ENCODE results near the gene IL12RB2. TPM values are rescaled to one million over a fixed set of nuclear protein-coding genes. Genes with fewer than 3 reads are reported as not detected.
A peak's percentile ranks its signal among the peaks of the same experiment; 100 is the strongest.

IL12RB2 gene
- total RNA-seq, 2 experiments from 2014 or later = 86.9 to 90.7 TPM

- peaks cover 64% of the 10 kb centered on the region for H3K36me3 Mint-ChIP-seq
- no peaks in the 10 kb centered on the region for H3K27me3 Mint-ChIP-seq
- ChIA-PET CTCF (interaction anchor here (0.9 to 2.0 kb wide), 4 partner anchors 14 to 137 kb away, joined by 3 to 7 read pairs (median 4); no protein-coding TSS in a partner anchor), POLR2A (interaction anchor here (0.8 to 2.4 kb wide), 6 partner anchors 12 to 179 kb away, joined by 3 to 14 read pairs (median 4); partner anchors contain the start of gene SERBP1)
- DNase-seq = peak; percentile 82
- no peak overlapping the region for H3K4me3 Mint-ChIP-seq
- no peaks in the 10 kb centered on the region for H3K9me3 Mint-ChIP-seq
- peaks cover 41% of the 10 kb centered on the region for H3K4me1 Mint-ChIP-seq (ENCODE audit: low read depth)
- intact Hi-C loops (cut with micrococcal nuclease) = loop anchor here (1.0 to 5.0 kb wide), 3 partner anchors 8 to 47 kb away; no protein-coding TSS in a partner anchor
- H3K27ac Mint-ChIP-seq = peak overlapping the region; percentile 59
These were observed 43.1 kb downstream of the IL12RB2 start for GRCh38 chr1:67350783-67351182.

- Mint-ChIP-seq H3K27me3 (no peaks in the 10 kb centered on the region), H3K4me3 (no peak overlapping the region), H3K4me1 (ENCODE audit: low read depth) (peaks cover 52% of the 10 kb centered on the region), H3K36me3 (peaks cover 69% of the 10 kb centered on the region), H3K9me3 (no peaks in the 10 kb centered on the region), H3K27ac (no peak overlapping the region)
- intact Hi-C loops (cut with micrococcal nuclease) = loop anchor here (5.0 kb wide), 1 partner anchor 45 kb away; no protein-coding TSS in a partner anchor
- ChIA-PET CTCF (no interaction called here), POLR2A (no interaction called here)
- no peak for DNase-seq
These were observed 44.5 kb downstream of the IL12RB2 start for GRCh38 chr1:67352211-67352610.

GRCh38 chr1:67355745-67356424 is 48.2 kb downstream of the IL12RB2 start:
- ChIA-PET POLR2A (interaction anchor here (0.8 to 1.6 kb wide), 5 partner anchors 16 to 74 kb away, joined by 3 to 7 read pairs (median 3); partner anchors contain the start of gene SERBP1), CTCF (interaction anchor here (0.9 to 1.5 kb wide), 4 partner anchors 16 to 145 kb away, joined by 3 to 4 read pairs (median 4); no protein-coding TSS in a partner anchor)
- Mint-ChIP-seq H3K36me3 (peaks cover 61% of the 10 kb centered on the region), H3K27me3 (no peaks in the 10 kb centered on the region), H3K4me3 (no peak overlapping the region), H3K27ac (peak overlapping the region; percentile 57), H3K9me3 (no peaks in the 10 kb centered on the region), H3K4me1 (ENCODE audit: low read depth) (peaks cover 36% of the 10 kb centered on the region)
- DNase-seq = no peak
- intact Hi-C loops (cut with micrococcal nuclease) = no loop called here

- CTCF ChIA-PET = interaction anchor here (1.0 kb wide), 1 partner anchor 141 kb away, joined by 3 read pairs; no protein-coding TSS in a partner anchor
- Mint-ChIP-seq H3K4me1 (ENCODE audit: low read depth) (peaks cover 33% of the 10 kb centered on the region), H3K36me3 (peaks cover 46% of the 10 kb centered on the region), H3K4me3 (no peak overlapping the region), H3K9me3 (no peaks in the 10 kb centered on the region), H3K27me3 (no peaks in the 10 kb centered on the region), H3K27ac (no peak overlapping the region)
- POLR2A ChIA-PET = no interaction called here
- no peak for DNase-seq
- intact Hi-C loops (cut with micrococcal nuclease) = no loop called here
These were observed 51.9 kb downstream of the IL12RB2 start for GRCh38 chr1:67359592-67359991.

GRCh38 chr1:67361641-67362040 is 54.0 kb downstream of the IL12RB2 start:
- Mint-ChIP-seq H3K27me3 (no peaks in the 10 kb centered on the region), H3K4me3 (no peak overlapping the region), H3K4me1 (ENCODE audit: low read depth) (peaks cover 27% of the 10 kb centered on the region), H3K36me3 (peaks cover 37% of the 10 kb centered on the region), H3K9me3 (no peaks in the 10 kb centered on the region), H3K27ac (no peak overlapping the region)
- POLR2A ChIA-PET = no interaction called here
- no peak for DNase-seq
- intact Hi-C loops (cut with micrococcal nuclease) = no loop called here
- CTCF ChIA-PET = no interaction called here

DNA sequence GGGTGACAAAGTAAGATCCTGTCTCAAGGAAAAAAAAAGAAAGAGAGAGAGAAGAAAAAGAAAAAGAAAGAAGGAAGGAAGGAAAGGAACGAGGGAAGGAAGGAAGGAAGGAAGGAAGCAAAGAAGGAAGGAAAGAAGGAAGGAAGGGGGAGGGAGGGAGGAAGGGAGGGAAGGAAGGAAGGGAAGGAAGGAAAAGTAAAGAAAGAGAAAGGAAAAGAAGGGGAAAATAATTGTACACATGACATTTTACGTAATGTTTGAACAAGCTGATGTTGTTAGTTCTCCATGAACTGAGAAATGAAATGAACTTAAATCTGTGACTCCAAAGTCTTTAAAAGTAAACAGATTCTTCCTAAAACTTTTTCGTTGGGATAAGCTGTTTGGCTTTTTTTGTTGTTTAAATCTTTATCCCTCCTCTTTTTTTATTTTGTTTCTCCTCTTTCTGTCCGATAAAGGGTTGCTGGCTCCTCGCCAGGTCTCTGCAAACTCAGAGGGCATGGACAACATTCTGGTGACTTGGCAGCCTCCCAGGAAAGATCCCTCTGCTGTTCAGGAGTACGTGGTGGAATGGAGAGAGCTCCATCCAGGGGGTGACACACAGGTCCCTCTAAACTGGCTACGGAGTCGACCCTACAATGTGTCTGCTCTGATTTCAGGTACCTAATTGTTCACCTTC is 59.8 kb downstream of the IL12RB2 start:
- Mint-ChIP-seq H3K9me3 (no peaks in the 10 kb centered on the region), H3K4me1 (ENCODE audit: low read depth) (peaks cover 13% of the 10 kb centered on the region), H3K27ac (no peak overlapping the region), H3K4me3 (no peak overlapping the region), H3K27me3 (no peaks in the 10 kb centered on the region), H3K36me3 (peaks cover 40% of the 10 kb centered on the region)
- intact Hi-C loops (cut with micrococcal nuclease) = no loop called here
- ChIA-PET POLR2A (no interaction called here), CTCF (no interaction called here)
- no peak for DNase-seq

DNA sequence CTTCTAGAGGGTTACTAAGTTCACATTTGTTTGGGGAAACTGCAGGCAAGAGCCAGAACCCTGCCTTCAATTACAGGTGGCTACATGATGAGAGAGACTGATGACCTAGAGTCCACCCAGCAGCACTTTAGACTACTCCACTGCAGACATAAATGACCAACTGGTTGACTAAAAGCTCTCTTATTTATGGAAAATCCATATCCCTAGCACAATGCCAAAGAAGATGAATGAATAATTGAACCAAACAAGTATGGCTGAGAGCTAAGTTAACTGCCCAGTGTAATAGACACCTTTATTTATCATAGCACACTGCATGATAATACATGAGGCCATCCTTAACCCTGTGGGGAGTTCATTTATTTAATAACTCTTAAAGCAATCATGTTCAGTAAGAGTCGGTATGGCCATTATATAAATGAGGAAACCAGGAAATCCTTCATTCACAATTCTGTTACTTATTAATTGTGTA is 60.4 kb downstream of the IL12RB2 start:
- DNase-seq = no peak
- H3K4me1 Mint-ChIP-seq (ENCODE audit: low read depth) = peaks cover 13% of the 10 kb centered on the region
- no peaks in the 10 kb centered on the region for H3K9me3 Mint-ChIP-seq
- peaks cover 42% of the 10 kb centered on the region for H3K36me3 Mint-ChIP-seq
- H3K27me3 Mint-ChIP-seq = no peaks in the 10 kb centered on the region
- CTCF ChIA-PET = no interaction called here
- intact Hi-C loops (cut with micrococcal nuclease) = no loop called here
- H3K27ac Mint-ChIP-seq = no peak overlapping the region
- POLR2A ChIA-PET = no interaction called here
- H3K4me3 Mint-ChIP-seq = no peak overlapping the region

DNA sequence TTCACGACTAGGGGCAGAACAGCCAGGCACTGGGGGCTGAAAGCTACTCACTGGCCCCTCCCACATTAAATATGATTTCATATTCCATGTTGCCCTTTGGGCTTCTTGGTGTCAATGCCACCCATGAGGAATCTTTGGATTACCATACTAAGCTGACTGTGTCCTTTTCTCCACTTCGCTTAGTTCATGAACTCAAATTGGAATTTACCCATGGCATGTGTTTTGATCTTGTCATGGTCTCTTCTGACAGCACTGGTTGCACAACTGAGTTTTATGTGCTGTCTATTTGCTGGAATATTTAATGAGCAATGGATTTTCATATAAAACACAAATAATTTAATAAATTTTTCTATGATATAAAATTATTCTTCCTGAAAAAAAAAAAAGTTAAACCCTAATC is 63.4 kb downstream of the IL12RB2 start:
- Mint-ChIP-seq H3K27me3 (no peaks in the 10 kb centered on the region), H3K4me1 (ENCODE audit: low read depth) (no peaks in the 10 kb centered on the region), H3K9me3 (no peaks in the 10 kb centered on the region), H3K27ac (no peak overlapping the region), H3K36me3 (peaks cover 49% of the 10 kb centered on the region), H3K4me3 (no peak overlapping the region)
- intact Hi-C loops (cut with micrococcal nuclease) = no loop called here
- ChIA-PET CTCF (no interaction called here), POLR2A (no interaction called here)
- no peak for DNase-seq

GRCh38 chr1:67371681-67372080 is 64.0 kb downstream of the IL12RB2 start:
- no peak overlapping the region for H3K4me3 Mint-ChIP-seq
- DNase-seq = no peak
- ChIA-PET CTCF (no interaction called here), POLR2A (no interaction called here)
- H3K36me3 Mint-ChIP-seq = peaks cover 53% of the 10 kb centered on the region
- no peaks in the 10 kb centered on the region for H3K27me3 Mint-ChIP-seq
- intact Hi-C loops (cut with micrococcal nuclease) = no loop called here
- no peaks in the 10 kb centered on the region for H3K9me3 Mint-ChIP-seq
- no peak overlapping the region for H3K27ac Mint-ChIP-seq
- no peaks in the 10 kb centered on the region for H3K4me1 Mint-ChIP-seq (ENCODE audit: low read depth)

DNA sequence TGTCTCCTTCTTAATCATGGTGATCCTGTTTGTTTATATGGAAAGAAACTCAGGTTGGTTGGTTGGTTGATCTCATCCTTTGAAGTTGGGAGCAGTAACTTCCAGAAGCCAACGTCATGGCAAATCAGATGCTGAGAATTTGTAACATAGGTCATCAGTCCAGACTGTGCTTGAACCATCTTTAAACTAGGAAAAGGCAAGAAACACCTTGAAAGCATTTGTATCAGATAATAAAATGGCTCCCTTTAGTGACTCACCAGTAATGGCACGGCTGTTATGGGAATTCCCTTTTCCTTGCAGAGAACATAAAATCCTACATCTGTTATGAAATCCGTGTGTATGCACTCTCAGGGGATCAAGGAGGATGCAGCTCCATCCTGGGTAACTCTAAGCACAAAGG is 64.5 kb downstream of the IL12RB2 start:
- intact Hi-C loops (cut with micrococcal nuclease) = no loop called here
- Mint-ChIP-seq H3K36me3 (peaks cover 56% of the 10 kb centered on the region), H3K27ac (no peak overlapping the region), H3K27me3 (no peaks in the 10 kb centered on the region), H3K4me1 (ENCODE audit: low read depth) (no peaks in the 10 kb centered on the region), H3K9me3 (no peaks in the 10 kb centered on the region), H3K4me3 (no peak overlapping the region)
- CTCF ChIA-PET = interaction anchor here (0.6 kb wide), 1 partner anchor 28 kb away, joined by 5 read pairs; no protein-coding TSS in a partner anchor
- DNase-seq = no peak
- POLR2A ChIA-PET = no interaction called here

- H3K4me3 Mint-ChIP-seq = no peak overlapping the region
- POLR2A ChIA-PET = no interaction called here
- peaks cover 62% of the 10 kb centered on the region for H3K36me3 Mint-ChIP-seq
- no peak for DNase-seq
- intact Hi-C loops (cut with micrococcal nuclease) = no loop called here
- no peaks in the 10 kb centered on the region for H3K27me3 Mint-ChIP-seq
- H3K4me1 Mint-ChIP-seq (ENCODE audit: low read depth) = no peaks in the 10 kb centered on the region
- H3K9me3 Mint-ChIP-seq = no peaks in the 10 kb centered on the region
- no peak overlapping the region for H3K27ac Mint-ChIP-seq
- CTCF ChIA-PET = interaction anchor here (0.5 kb wide), 1 partner anchor 161 kb away, joined by 5 read pairs; no protein-coding TSS in a partner anchor
These were observed 65.2 kb downstream of the IL12RB2 start for GRCh38 chr1:67372898-67373297.

DNA sequence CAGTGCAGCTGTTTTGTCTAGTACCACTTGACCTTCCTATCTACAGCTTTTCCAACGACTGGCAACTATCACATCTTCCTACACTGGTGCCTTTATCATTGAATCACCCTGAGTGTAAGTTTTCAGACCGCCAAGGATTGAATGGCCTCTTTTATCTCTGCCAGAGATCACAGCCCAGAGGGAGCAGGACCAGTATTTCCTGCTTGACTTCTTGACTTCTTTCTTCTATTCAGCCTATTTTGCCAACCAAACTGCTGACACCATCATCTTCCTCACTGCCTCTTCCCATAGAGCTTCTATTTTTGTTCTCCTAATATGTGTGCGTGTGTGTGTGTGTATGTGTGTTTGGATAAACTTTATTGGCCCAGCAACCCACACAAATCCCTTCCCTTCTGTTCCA is 68.7 kb downstream of the IL12RB2 start:
- intact Hi-C loops (cut with micrococcal nuclease) = no loop called here
- no peak for DNase-seq
- H3K4me1 Mint-ChIP-seq (ENCODE audit: low read depth) = no peaks in the 10 kb centered on the region
- H3K27ac Mint-ChIP-seq = no peak overlapping the region
- H3K4me3 Mint-ChIP-seq = no peak overlapping the region
- ChIA-PET POLR2A (no interaction called here), CTCF (no interaction called here)
- peaks cover 62% of the 10 kb centered on the region for H3K36me3 Mint-ChIP-seq
- no peaks in the 10 kb centered on the region for H3K27me3 Mint-ChIP-seq
- no peaks in the 10 kb centered on the region for H3K9me3 Mint-ChIP-seq
